HG03378 (cell line): ENCODE measurements around the gene CLEC14A.

Source experiments
- ATAC-seq: cut with Tn5 transposase; IDR thresholded peaks from one replicate; pipeline ENCODE4 v1.9.1; 2021; ENCODE audit warnings: mild to moderate bottlenecking, moderate library complexity; ENCODE audit not compliant: unreplicated experiment

CLEC14A gene

DNA sequence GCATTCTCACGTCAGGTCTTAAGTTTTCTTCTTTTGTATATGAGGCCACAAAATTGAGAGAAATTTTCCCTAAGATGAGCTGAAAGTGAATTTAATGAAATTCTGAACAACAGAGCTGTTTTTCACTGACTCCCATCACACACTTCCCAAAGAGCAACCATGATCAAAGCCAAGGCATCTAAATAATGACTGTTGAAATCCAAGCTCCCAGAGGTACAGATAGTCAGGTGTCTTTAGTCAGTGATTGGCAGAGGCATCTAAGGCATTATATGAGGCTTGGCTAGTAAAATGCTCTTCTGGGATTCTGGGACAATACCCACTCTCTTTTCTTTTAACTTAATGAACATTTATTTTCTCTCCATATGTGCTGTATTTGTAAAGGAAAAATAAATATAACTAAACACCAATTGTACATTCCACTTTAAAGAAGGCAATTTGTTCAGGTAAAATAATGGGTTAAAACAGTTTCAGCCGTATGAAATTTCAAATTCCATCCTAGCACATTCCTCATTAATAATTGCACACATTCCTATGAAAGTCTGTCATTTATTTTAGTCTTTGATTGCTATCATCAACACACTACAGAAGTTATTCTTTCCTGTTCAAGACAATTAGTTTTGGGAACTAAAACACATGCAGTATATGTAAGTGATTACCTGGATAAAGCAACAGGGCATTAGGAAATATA, 49.1 kb downstream of the CLEC14A start:
- ATAC-seq: no peak

DNA sequence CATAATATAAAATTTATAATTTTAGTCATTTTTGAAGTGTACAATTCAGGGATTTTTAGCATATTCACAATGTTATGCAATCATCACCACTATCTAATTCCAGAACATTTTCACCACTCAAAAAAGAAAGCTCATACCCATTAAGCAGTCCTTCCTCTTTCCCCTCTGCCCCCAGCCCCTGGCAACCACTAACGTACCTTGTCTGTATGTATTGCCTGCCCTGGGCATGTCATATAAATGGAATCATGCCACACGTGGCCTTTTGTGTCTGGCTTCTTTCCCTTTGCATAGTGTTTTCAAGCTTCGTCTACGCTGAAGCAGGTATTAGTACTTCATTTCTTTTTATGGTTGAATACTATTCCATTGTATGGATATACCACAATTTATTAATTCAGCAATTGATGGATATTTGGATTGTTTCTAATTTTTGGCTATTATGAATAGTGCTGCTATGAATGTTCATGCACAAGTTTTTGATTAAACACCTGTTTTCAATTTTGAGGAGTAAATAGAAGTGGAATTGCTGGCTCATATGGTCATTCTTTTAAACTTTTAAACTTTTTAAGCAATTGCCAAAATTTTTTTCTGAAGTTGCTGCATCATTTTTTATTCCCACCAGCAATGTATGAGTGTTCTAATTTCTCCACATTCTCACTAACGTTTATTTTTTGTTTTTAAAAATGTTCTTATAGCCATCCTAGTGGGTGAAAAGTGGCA, 49.8 kb downstream of the CLEC14A start:
- ATAC-seq: no peak

DNA sequence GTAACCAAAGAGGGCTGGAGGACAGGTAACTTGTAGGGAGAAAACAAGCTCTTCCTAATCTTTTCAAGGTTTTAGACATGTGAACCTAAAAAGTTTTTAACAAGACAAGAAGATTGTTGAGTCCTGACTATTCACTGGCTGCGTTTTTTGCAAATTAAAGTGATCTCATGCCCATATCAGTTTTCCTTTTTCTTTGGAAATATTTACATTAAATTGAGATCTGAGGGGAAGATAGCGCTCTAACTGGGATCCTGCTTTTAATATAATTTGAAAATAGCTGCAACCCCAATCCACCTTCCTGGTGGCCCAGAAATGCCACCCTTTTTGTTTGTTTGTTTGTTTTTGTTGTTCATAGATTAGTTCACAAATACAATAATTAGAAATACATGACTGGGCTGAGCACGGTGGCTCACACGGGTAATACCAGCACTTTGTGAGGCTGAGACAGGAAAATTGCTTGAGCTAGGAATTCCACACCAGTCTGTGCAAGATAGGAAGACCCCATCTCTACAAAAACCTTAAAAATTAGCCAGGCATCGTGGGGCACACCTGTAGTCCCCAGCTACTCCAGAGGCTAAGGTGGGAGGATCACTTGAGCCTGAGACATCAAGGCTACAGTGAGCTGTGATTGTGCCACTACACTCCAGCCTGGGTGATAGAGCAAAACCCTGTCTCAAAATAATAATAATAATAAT, 50.6 kb downstream of the CLEC14A start:
- no peak for ATAC-seq

DNA sequence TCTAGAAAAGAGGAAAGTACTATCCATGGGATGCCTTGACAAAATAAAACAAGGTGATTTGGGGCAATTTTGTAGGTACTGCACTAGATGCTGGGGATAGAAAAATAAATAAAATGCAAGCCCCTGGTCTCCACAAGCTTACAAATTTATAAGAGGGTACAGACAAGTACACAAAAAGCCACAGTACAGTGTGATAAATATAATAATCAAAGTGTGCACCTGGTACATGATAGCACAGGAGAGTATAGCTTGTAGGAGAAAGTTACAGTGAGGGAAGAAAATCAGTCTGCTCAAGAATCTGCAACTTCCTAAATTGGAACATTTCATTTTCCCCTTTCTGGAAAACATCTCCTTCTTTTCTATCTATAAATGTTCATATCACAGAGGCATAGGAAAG, 51.2 kb downstream of the CLEC14A start:
- no peak for ATAC-seq
